ENCODE data around the gene PRKCH.

Gene PRKCH

GRCh38 chr14:61498303-61498702 is 176.9 kb downstream of the PRKCH start:
- DNase-seq, result no peak

DNA sequence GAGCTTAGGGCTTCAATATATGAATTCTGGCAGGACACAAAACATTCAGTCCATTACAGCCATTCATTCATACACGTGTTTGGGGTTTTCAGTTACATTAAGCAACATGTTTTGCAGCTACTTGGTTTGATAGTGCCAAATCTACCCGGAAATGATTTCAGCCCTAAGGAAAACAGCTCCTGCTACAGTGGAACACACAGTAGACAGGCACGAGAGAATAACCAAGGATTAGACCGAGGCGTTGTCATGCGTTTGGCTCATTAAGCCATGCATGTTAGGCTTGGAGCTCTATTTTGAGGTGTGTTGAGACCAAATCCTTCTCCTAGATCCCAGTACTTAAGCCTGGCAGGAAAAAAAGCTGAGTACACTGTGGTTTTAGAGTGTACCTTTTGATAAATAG is 177.4 kb downstream of the PRKCH start:
- no peak for DNase-seq

GRCh38 chr14:61499991-61500390 is 178.6 kb downstream of the PRKCH start:
- no peak for DNase-seq

- DNase-seq, result no peak
Measured at GRCh38 chr14:61501714-61502458, 180.5 kb downstream of the PRKCH start.

- DNase-seq, result no peak
Measured at GRCh38 chr14:61502459-61503093, 181.2 kb downstream of the PRKCH start.

GRCh38 chr14:61503167-61503801 is 181.9 kb downstream of the PRKCH start:
- no peak for DNase-seq

DNA sequence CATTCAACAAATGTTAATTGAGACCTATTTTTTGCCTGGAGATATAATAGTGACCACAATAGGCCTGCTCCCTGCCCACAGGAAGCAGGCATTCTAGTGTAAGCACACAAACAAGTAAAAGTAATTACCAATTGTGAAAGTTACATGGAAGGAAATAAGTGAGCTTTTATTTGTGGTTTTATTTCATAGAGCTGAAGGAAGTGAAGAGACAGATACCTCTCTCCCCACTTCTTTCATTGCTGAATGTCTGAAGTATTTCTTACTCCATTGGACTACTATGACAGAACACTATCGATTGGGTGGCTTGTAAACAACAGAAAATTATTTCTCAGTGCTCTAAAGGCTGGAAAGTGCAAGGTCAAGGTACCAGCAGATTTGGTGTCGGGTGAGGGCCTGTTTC is 183.5 kb downstream of the PRKCH start:
- DNase-seq, result no peak

- no peak for DNase-seq
Measured at GRCh38 chr14:61505815-61506809, 184.7 kb downstream of the PRKCH start.

DNA sequence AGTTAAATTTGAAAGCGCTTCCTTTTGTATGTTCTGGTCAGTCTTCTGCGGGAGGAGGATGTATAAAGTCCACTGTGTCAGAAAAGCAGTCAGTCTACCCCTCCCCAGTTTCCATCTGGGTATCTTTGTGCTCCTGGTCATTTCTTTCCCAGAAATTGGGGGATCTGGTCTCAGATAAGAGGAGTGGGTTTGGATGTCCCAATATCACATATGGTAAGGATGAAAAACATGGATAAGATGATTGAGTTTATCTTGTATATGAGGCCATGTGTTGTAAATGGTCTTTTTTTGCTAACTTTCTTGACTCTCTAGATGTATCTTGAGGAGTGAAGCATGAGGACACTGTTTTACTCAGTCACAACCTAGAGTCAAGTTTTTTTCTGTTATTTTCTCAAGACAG is 187.1 kb downstream of the PRKCH start:
- DNase-seq, result no peak

- DNase-seq, result no peak
Measured at GRCh38 chr14:61510736-61511557, 189.6 kb downstream of the PRKCH start.

DNA sequence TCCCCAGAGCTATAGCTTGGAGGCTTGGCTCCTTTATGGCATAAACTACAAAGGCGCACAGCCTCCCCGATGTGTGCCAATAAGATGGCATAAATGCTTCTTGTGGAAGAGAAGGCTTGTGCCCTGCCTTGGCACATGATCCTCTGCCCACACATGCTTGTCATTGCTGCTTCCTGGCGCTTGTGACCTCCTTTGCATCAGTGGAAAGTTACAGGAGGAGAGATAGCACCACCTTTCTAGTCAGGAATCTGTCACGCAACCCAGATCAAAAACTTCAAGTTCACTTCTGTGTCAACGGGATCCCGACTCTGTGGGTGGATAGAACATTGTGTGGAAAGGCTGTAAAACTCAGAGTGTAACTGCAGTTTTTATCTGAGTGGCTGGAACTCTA is 190.2 kb downstream of the PRKCH start:
- DNase-seq, result no peak

DNA sequence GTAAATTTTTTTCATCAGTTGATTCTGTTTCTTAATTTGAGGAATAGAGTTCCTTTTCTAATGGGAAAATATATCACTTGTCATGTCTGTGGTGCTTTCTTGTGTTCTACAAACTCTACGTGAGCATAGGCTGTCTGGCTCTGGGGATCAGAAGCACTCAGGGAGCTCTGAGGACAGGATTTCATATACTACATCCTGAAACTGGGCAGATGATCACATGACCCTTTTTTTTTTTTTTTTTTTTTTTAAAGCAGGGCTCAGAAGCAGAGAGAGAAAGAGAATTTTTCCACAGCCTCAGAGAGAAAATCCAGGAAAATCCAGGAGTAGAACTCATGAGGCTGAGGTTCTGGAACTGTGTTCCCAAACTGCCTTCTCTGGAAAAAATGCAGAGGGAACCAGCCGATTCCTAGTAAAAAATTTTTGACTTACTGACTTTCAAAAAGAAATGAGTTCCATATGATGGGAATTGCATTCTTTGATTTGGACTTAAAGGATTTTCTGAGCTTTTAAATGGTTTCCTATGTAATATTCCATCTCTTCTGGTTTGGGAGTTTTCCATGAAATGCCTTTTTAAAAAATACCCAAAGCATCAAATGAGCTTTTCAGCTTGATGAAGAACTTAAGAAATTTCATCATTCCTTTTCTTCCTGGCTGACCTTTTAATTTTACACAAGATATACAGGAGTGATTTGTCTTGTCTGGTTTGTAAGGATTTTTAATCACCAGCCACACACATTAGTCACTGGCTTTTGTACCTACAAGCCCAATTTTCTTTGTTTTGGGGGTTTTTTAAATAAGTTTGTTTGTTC is 190.9 kb downstream of the PRKCH start:
- no peak for DNase-seq

DNA sequence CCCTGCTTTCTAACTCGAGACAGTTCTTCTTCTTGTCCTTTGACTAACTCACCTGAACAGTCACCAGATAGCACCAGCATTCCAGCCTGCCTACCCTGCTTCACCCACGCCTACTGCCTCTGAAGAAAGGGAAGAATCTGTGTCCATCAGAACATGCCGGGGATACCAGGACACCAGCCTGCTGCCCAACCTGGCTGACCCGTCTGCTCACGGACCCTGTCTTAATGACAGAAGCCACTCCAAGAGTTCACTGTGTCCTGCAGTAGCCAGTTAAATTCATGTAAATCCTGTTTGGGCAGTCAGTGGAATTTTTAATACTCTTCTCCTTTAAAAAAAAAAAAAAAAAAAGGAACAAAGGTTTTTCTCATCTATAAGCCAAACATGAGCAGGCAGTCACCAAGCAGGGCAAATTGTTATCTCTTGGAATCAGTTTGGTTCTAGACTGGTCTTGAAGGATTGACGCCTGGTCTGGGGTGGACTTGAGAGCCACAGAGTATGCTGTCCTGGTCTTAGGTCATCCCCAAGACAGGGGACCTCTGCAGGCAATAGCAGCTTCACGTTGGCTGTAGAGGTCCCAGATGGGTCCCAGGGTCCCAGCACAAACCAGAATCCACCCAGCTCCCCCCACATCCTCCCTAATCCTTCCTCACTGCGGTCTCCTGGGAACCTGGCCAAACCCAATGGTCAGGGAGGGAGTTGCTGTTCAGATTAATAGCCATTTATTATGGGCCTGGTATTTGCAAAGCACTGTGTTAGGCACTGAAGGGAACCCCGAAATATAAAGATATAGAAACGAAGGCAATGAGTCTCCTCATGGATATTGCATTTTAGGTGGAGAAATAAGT is 192.8 kb downstream of the PRKCH start:
- DNase-seq, result no peak

DNA sequence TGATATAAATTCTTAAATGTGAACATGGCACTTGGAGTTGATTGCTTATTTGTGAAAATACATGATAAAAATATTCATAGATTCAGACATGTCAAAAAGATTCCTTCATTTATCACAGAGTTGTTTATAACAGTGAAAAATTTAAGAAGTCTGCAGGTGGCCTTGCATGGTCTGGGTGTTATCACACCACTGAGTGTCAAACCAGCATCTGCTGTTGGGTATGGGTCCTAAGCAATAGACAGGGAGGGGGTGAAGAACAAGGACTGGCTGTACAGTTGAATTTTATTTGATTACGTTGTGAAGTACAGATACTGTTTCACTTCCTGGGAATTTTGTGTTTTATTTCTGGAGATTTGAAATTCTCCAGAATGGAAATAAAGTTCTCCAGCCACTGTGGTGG is 193.5 kb downstream of the PRKCH start:
- no peak for DNase-seq

GRCh38 chr14:61515436-61516117 is 194.2 kb downstream of the PRKCH start:
- DNase-seq, result no peak

- DNase-seq, result no peak
Measured at GRCh38 chr14:61516118-61516743, 194.9 kb downstream of the PRKCH start.

GRCh38 chr14:61516964-61517653 is 195.7 kb downstream of the PRKCH start:
- DNase-seq, result no peak

DNA sequence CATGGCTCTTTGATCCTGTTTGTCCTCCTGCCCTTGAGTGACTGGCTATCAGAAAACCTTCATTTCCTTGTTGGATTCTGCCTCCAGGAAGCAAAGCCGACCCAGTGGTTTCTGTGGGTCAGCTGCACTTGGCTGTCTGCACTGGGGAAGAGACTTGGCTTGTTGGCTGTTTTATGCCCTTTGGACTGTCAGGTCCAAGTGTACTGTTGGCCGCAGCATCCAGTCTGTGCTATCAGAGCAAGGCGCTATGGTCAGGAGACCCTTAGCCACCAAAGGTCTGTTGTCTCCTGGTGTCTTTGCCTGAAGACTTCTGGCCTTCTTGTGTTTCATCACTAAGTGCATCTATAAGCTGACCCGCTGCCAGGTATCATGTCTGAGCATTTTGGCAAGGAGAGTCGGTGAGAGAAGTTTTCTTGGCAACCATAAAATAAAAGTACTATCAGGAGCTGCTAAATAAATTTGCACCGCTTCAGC is 196.6 kb downstream of the PRKCH start:
- DNase-seq, result no peak

All from SW 1271 (cell line).